ENCODE data around the gene EPHA5.

EPHA5 gene

GRCh38 chr4:65635051-65635821, 35.1 kb downstream of the EPHA5 start:
- DNase-seq (ENCODE audit: low read depth) = no peak
- no peak for TF ChIP-seq CTCF (IDR thresholded peaks at IDR 0.05; ENCODE audit: low read length, missing control alignments)
- no peak overlapping the region for H3K4me3 ChIP-seq (replicated peaks; ENCODE audit: low read depth, low read length)

- DNase-seq (ENCODE audit: low read depth) = no peak
- H3K4me3 ChIP-seq (replicated peaks; ENCODE audit: low read depth, low read length) = no peak overlapping the region
- TF ChIP-seq CTCF (IDR thresholded peaks at IDR 0.05; ENCODE audit: low read length, missing control alignments) = no peak
Measured at GRCh38 chr4:65624651-65625050, 45.6 kb downstream of the EPHA5 start.

GRCh38 chr4:65623506-65623905, 46.8 kb downstream of the EPHA5 start:
- no peak overlapping the region for H3K4me3 ChIP-seq (replicated peaks; ENCODE audit: low read depth, low read length)
- peak; percentile 68 for DNase-seq (ENCODE audit: low read depth)
- TF ChIP-seq CTCF (IDR thresholded peaks at IDR 0.05; ENCODE audit: low read length, missing control alignments) = no peak

- TF ChIP-seq CTCF (IDR thresholded peaks at IDR 0.05; ENCODE audit: low read length, missing control alignments) = no peak
- no peak overlapping the region for H3K4me3 ChIP-seq (replicated peaks; ENCODE audit: low read depth, low read length)
- DNase-seq (ENCODE audit: low read depth) = no peak
Measured at GRCh38 chr4:65617416-65617815, 52.9 kb downstream of the EPHA5 start.

GRCh38 chr4:65604515-65604914, 65.8 kb downstream of the EPHA5 start:
- DNase-seq (ENCODE audit: low read depth) = no peak
- TF ChIP-seq CTCF (IDR thresholded peaks at IDR 0.05; ENCODE audit: low read length, missing control alignments) = no peak
- no peak overlapping the region for H3K4me3 ChIP-seq (replicated peaks; ENCODE audit: low read depth, low read length)

GRCh38 chr4:65600656-65601055, 69.6 kb downstream of the EPHA5 start:
- no peak for DNase-seq (ENCODE audit: low read depth)
- TF ChIP-seq CTCF (IDR thresholded peaks at IDR 0.05; ENCODE audit: low read length, missing control alignments) = no peak
- no peak overlapping the region for H3K4me3 ChIP-seq (replicated peaks; ENCODE audit: low read depth, low read length)

GRCh38 chr4:65599340-65599739, 70.9 kb downstream of the EPHA5 start:
- no peak overlapping the region for H3K4me3 ChIP-seq (replicated peaks; ENCODE audit: low read depth, low read length)
- TF ChIP-seq CTCF (IDR thresholded peaks at IDR 0.05; ENCODE audit: low read length, missing control alignments) = no peak
- peak; percentile 3 for DNase-seq (ENCODE audit: low read depth)
